GM23338 (cell line): ENCODE measurements around the gene IFITM10.

Source experiments
- STAT1 ChIP-seq: IDR thresholded peaks from one replicate; pipeline ENCODE4 v1.6.1; 2016; ENCODE audit warnings: antibody characterized with exemption; ENCODE audit not compliant: unreplicated experiment
- TF ChIP-seq, protein P1 (sequence below), 2 experiments: fragments of 200-600 bp in 1 of 2; sonication (generic) in 1 of 2; conservative IDR thresholded peaks; 2 replicates each; pipeline versions ENCODE4 v1.5.1 to v1.6.1; 2016 to 2017; ENCODE audit warnings: antibody characterized with exemption in 2 of 2, low read depth in 2 of 2, mild to moderate bottlenecking in 2 of 2, moderate library complexity in 1 of 2
- TF ChIP-seq, protein P2 (sequence below): IDR thresholded peaks from one replicate; pipeline ENCODE4 v1.6.1; 2018; ENCODE audit warnings: antibody characterized with exemption; ENCODE audit not compliant: unreplicated experiment

DNA sequence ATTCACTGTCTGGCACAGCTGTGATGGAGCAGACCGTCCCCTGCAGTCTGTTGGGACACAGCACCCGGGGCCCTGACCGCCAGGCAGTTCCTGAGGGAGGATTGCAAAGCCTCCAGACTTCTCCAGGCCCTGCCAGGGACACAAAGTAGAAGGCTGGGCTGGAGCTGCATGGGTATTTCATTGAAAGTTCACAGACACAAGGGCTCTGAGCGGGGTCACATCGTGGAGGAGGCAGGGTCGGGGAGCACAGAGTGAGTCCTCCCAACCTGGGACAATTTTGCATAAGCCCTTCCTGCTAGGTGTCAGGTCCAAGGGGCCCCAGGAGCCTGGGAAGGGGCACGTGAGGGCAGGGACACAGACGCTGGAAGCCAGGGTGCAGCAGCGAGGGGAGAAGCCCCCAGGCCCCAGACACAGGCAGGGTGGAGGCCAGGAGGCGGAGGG is 15.7 kb downstream of the IFITM10 start:
- TF ChIP-seq, protein P1, sequence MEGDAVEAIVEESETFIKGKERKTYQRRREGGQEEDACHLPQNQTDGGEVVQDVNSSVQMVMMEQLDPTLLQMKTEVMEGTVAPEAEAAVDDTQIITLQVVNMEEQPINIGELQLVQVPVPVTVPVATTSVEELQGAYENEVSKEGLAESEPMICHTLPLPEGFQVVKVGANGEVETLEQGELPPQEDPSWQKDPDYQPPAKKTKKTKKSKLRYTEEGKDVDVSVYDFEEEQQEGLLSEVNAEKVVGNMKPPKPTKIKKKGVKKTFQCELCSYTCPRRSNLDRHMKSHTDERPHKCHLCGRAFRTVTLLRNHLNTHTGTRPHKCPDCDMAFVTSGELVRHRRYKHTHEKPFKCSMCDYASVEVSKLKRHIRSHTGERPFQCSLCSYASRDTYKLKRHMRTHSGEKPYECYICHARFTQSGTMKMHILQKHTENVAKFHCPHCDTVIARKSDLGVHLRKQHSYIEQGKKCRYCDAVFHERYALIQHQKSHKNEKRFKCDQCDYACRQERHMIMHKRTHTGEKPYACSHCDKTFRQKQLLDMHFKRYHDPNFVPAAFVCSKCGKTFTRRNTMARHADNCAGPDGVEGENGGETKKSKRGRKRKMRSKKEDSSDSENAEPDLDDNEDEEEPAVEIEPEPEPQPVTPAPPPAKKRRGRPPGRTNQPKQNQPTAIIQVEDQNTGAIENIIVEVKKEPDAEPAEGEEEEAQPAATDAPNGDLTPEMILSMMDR (conservative IDR thresholded peaks at IDR 0.05; ENCODE audit: low read depth in 2 of 2) = no peak
- TF ChIP-seq STAT1 = no peak
- TF ChIP-seq, protein P2, sequence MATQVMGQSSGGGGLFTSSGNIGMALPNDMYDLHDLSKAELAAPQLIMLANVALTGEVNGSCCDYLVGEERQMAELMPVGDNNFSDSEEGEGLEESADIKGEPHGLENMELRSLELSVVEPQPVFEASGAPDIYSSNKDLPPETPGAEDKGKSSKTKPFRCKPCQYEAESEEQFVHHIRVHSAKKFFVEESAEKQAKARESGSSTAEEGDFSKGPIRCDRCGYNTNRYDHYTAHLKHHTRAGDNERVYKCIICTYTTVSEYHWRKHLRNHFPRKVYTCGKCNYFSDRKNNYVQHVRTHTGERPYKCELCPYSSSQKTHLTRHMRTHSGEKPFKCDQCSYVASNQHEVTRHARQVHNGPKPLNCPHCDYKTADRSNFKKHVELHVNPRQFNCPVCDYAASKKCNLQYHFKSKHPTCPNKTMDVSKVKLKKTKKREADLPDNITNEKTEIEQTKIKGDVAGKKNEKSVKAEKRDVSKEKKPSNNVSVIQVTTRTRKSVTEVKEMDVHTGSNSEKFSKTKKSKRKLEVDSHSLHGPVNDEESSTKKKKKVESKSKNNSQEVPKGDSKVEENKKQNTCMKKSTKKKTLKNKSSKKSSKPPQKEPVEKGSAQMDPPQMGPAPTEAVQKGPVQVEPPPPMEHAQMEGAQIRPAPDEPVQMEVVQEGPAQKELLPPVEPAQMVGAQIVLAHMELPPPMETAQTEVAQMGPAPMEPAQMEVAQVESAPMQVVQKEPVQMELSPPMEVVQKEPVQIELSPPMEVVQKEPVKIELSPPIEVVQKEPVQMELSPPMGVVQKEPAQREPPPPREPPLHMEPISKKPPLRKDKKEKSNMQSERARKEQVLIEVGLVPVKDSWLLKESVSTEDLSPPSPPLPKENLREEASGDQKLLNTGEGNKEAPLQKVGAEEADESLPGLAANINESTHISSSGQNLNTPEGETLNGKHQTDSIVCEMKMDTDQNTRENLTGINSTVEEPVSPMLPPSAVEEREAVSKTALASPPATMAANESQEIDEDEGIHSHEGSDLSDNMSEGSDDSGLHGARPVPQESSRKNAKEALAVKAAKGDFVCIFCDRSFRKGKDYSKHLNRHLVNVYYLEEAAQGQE = no peak
